ENCODE data around the gene TMEM52B. TPM values are rescaled to one million over a fixed set of nuclear protein-coding genes. Genes with fewer than 3 reads are reported as not detected.

Gene TMEM52B
- total and polyA plus RNA-seq, 9 of the 15 experiments (the other 6 are each of a cell fraction or from before 2014, with no cell fraction given): not detected

DNA sequence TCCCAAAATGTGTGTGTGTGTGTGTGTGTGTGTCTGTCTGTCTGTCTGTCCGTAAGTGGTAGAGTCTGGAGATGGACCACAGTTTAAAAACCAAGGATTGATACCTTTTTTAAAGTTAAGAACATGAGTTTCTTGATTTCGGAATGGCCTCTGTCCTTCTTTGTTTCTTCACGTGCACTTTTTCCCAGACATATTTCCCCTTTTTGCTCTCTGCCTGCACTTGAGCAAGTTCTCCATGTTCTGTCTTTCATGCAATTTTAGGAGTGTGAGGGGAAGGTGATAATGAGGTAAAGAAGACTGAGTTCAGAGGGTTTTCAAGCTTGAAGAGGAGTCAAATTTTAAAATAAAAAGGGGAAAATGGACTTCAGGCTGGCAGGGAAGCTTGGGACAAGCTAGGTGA is 19.6 kb upstream of the TMEM52B start:
- no peak overlapping the region for H3K9ac ChIP-seq (ENCODE audit: insufficient read depth in 1 of 2, low read depth in 2 of 2, low read length in 2 of 2)
- H3K4me3 ChIP-seq: no peak overlapping the region
- H3K79me2 ChIP-seq (ENCODE audit: control insufficient read depth, insufficient read depth, low read length): no peaks in the 10 kb centered on the region
- no peak overlapping the region for H3K27ac ChIP-seq (ENCODE audit: extremely low read depth, low read depth, low read length)
- no peaks in the 10 kb centered on the region for H3K4me1 ChIP-seq (replicated peaks in 1 of 2; ENCODE audit: control insufficient read depth in 2 of 2, insufficient read depth in 2 of 2, low read length in 2 of 2)
- ATAC-seq (no peak), FAIRE-seq (no peak), DNase-seq (ENCODE audit: extremely low read depth in 1 of 4, low spot score in 3 of 4) (no peak)
- no TSS peak for BruUV-seq (replicated peaks)
- no peak overlapping the region for H2AFZ ChIP-seq (ENCODE audit: low read depth, low read length)
- ChIA-PET POLR2A (interaction anchor here (1.2 kb wide), 1 partner anchor 11 kb away, joined by 4 read pairs; no protein-coding TSS in a partner anchor), CTCF (ENCODE audit: low intra/inter-chr PET ratio) (no interaction called here)
- in situ Hi-C loops (cut with MboI): no loop called here
- H3K9me3 ChIP-seq (replicated peaks; ENCODE audit: control insufficient read depth, insufficient read depth, low read depth, low read length): no peaks in the 10 kb centered on the region
- intact Hi-C loops (cut with micrococcal nuclease): no loop called here
- H3K27me3 ChIP-seq (ENCODE audit: control insufficient read depth in 2 of 2, insufficient read depth in 2 of 2, low read length in 2 of 2): peaks cover 0 to 2% of the 10 kb centered on the region in 2 experiments; a peak in 1 of 5 replicates
- 2% methylated on average over 3 of the region's 3 CpGs for WGBS (ENCODE audit: insufficient coverage, low coverage, missing lambda C conversion rate)
- H4K20me1 ChIP-seq (replicated peaks; ENCODE audit: control insufficient read depth, insufficient read depth, low read length): no peaks in the 10 kb centered on the region
- H3K36me3 ChIP-seq (ENCODE audit: control insufficient read depth, insufficient read depth, low read length): no peaks in the 10 kb centered on the region
- no peaks in the 10 kb centered on the region for H3K9me1 ChIP-seq (ENCODE audit: control insufficient read depth, insufficient read depth, low read length)
- no peak for TF ChIP-seq SIX5 (IDR thresholded peaks at IDR 0.05; ENCODE audit: borderline replicate concordance in 1 of 2, insufficient read depth in 1 of 2, low read depth in 1 of 2, low read length in 2 of 2)
- no peak for TF ChIP-seq ATF2 (CRISPR knock-in tag; IDR thresholded peaks at IDR 0.05)
- TF ChIP-seq ZBTB2 (IDR thresholded peaks at IDR 0.05): no peak
- no peak for TF ChIP-seq ZNF584 (CRISPR knock-in tag; IDR thresholded peaks at IDR 0.05; ENCODE audit: low read depth)
- no peak for TF ChIP-seq MLX (CRISPR knock-in tag; conservative IDR thresholded peaks at IDR 0.05)
- TF ChIP-seq CBX8 (IDR thresholded peaks at IDR 0.05; ENCODE audit: borderline replicate concordance, extremely low read depth, low read depth, low read length, poor library complexity, severe bottlenecking): no peak
- no peak for TF ChIP-seq ZC3H11A (IDR thresholded peaks at IDR 0.05; ENCODE audit: low read depth, low read length)
- TF ChIP-seq EP300 (IDR thresholded peaks at IDR 0.05; ENCODE audit: low read length): no peak
- TF ChIP-seq KDM1A (IDR thresholded peaks at IDR 0.05): no peak
- TF ChIP-seq ZNF695 (CRISPR knock-in tag; IDR thresholded peaks at IDR 0.05): no peak
- TF ChIP-seq POLR3A (IDR thresholded peaks at IDR 0.05; ENCODE audit: borderline replicate concordance, extremely low read depth, insufficient read depth, insufficient read length): no peak
- H3K4me2 ChIP-seq (ENCODE audit: insufficient read depth, low read length): no peak overlapping the region

Data from K562 (cell line).